ENCODE measurements around the gene AMIGO2. TPM values are rescaled to one million over a fixed set of nuclear protein-coding genes. Genes with fewer than 3 reads are reported as not detected.

Gene AMIGO2
- total and polyA plus RNA-seq, 9 of the 15 experiments (the other 6 are each of a cell fraction or from before 2014, with no cell fraction given): 2.0 to 8.3 (median 3.8) TPM

DNA sequence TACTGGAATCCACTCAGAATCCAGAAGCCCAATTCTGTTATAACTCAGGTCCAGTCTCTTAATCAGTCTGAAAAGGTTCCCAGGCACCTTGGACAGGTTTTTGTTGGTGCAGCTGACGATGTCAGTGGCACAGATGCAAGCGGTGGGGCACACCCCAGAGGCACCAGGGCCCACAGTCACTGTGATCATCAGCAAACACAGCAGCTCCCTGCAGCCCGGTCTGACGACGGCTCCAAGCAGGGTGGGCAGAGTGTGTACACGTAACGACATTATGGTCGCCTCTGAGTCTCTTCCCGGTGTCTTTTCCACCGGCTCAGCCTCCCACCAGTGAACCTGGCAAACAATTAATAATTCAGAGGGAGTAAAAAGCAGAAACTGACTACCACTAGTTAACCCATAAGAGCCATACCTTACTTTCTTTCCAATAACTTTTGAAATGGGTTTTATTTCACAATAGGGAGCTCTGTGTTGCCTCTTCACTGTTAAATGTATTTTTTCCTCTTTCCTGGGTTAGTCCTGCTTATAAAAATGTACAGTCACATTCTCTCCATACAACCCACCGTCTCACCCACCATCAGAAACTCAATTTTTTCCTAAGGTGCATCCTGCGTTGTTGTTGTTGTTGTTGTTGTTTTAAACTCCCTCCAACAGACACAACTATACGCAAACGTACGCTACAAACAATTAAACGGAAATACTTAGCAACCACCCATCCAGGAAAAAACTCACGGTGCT, 859 bp downstream of the AMIGO2 start (continued):
- TF ChIP-seq, protein P1, sequence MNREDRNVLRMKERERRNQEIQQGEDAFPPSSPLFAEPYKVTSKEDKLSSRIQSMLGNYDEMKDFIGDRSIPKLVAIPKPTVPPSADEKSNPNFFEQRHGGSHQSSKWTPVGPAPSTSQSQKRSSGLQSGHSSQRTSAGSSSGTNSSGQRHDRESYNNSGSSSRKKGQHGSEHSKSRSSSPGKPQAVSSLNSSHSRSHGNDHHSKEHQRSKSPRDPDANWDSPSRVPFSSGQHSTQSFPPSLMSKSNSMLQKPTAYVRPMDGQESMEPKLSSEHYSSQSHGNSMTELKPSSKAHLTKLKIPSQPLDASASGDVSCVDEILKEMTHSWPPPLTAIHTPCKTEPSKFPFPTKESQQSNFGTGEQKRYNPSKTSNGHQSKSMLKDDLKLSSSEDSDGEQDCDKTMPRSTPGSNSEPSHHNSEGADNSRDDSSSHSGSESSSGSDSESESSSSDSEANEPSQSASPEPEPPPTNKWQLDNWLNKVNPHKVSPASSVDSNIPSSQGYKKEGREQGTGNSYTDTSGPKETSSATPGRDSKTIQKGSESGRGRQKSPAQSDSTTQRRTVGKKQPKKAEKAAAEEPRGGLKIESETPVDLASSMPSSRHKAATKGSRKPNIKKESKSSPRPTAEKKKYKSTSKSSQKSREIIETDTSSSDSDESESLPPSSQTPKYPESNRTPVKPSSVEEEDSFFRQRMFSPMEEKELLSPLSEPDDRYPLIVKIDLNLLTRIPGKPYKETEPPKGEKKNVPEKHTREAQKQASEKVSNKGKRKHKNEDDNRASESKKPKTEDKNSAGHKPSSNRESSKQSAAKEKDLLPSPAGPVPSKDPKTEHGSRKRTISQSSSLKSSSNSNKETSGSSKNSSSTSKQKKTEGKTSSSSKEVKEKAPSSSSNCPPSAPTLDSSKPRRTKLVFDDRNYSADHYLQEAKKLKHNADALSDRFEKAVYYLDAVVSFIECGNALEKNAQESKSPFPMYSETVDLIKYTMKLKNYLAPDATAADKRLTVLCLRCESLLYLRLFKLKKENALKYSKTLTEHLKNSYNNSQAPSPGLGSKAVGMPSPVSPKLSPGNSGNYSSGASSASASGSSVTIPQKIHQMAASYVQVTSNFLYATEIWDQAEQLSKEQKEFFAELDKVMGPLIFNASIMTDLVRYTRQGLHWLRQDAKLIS (CRISPR knock-in tag; IDR thresholded peaks at IDR 0.05): 0 out of 2 replicates have a peak, but pooled peaks have one; percentile 26
- TF ChIP-seq LCOR (CRISPR knock-in tag; IDR thresholded peaks at IDR 0.05) (0 out of 2 replicates have a peak, but pooled peaks have one; percentile 61), ZFX (CRISPR knock-in tag; IDR thresholded peaks at IDR 0.05) (no peak), SP1 (CRISPR knock-in tag; IDR thresholded peaks at IDR 0.05) (no peak), ZNF785 (CRISPR knock-in tag; IDR thresholded peaks at IDR 0.05) (no peak), SRSF1 (IDR thresholded peaks at IDR 0.05; ENCODE audit: low read depth, low read length) (no peak), ARNT (IDR thresholded peaks at IDR 0.05) (0 out of 4 replicates have a peak, but pooled peaks of 1 of the 2 experiments have one; percentile 43), HNRNPH1 (optimal IDR thresholded peaks at IDR 0.05; ENCODE audit: low read depth, low read length) (no peak), ZNF133 (CRISPR knock-in tag; IDR thresholded peaks at IDR 0.05) (no peak), SMARCE1 (IDR thresholded peaks at IDR 0.05) (0 out of 2 replicates have a peak, but pooled peaks have one; percentile 35), U2AF2 (optimal IDR thresholded peaks at IDR 0.05; ENCODE audit: low read depth, low read length) (no peak), NR3C1 (CRISPR knock-in tag; IDR thresholded peaks at IDR 0.05) (no peak)
- TF ChIP-seq, protein P2, sequence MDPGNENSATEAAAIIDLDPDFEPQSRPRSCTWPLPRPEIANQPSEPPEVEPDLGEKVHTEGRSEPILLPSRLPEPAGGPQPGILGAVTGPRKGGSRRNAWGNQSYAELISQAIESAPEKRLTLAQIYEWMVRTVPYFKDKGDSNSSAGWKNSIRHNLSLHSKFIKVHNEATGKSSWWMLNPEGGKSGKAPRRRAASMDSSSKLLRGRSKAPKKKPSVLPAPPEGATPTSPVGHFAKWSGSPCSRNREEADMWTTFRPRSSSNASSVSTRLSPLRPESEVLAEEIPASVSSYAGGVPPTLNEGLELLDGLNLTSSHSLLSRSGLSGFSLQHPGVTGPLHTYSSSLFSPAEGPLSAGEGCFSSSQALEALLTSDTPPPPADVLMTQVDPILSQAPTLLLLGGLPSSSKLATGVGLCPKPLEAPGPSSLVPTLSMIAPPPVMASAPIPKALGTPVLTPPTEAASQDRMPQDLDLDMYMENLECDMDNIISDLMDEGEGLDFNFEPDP (CRISPR knock-in tag; IDR thresholded peaks at IDR 0.05): no peak
- TF ChIP-seq, protein P3, sequence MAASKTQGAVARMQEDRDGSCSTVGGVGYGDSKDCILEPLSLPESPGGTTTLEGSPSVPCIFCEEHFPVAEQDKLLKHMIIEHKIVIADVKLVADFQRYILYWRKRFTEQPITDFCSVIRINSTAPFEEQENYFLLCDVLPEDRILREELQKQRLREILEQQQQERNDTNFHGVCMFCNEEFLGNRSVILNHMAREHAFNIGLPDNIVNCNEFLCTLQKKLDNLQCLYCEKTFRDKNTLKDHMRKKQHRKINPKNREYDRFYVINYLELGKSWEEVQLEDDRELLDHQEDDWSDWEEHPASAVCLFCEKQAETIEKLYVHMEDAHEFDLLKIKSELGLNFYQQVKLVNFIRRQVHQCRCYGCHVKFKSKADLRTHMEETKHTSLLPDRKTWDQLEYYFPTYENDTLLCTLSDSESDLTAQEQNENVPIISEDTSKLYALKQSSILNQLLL (CRISPR knock-in tag; IDR thresholded peaks at IDR 0.05; ENCODE audit: borderline replicate concordance): no peak
- TF ChIP-seq, protein P4, sequence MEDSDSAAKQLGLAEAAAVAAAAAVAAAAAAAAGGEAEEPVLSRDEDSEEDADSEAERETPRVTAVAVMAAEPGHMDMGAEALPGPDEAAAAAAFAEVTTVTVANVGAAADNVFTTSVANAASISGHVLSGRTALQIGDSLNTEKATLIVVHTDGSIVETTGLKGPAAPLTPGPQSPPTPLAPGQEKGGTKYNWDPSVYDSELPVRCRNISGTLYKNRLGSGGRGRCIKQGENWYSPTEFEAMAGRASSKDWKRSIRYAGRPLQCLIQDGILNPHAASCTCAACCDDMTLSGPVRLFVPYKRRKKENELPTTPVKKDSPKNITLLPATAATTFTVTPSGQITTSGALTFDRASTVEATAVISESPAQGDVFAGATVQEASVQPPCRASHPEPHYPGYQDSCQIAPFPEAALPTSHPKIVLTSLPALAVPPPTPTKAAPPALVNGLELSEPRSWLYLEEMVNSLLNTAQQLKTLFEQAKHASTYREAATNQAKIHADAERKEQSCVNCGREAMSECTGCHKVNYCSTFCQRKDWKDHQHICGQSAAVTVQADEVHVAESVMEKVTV (CRISPR knock-in tag; IDR thresholded peaks at IDR 0.05): no peak
- TF ChIP-seq, protein P5, sequence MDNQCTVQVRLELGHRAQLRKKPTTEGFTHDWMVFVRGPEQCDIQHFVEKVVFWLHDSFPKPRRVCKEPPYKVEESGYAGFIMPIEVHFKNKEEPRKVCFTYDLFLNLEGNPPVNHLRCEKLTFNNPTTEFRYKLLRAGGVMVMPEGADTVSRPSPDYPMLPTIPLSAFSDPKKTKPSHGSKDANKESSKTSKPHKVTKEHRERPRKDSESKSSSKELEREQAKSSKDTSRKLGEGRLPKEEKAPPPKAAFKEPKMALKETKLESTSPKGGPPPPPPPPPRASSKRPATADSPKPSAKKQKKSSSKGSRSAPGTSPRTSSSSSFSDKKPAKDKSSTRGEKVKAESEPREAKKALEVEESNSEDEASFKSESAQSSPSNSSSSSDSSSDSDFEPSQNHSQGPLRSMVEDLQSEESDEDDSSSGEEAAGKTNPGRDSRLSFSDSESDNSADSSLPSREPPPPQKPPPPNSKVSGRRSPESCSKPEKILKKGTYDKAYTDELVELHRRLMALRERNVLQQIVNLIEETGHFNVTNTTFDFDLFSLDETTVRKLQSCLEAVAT (IDR thresholded peaks at IDR 0.05): no peak
